BJ (cell line): ENCODE measurements around the gene ADCY3. TPM values are rescaled to one million over a fixed set of nuclear protein-coding genes. Genes with fewer than 3 reads are reported as not detected.

Experiments used
- CTCF ChIA-PET: fragments of 350-600 bp; formaldehyde crosslinking; extraction: SDS; loops from one replicate; lab custom pipeline; 2021; ENCODE audit warnings: antibody characterized with exemption, inconsistent platforms; lab: Yijun Ruan, JAX
- POLR2A ChIA-PET: fragments of 300-600 bp; sonication (Branson Sonifier 250); formaldehyde crosslinking; extraction: SDS; loops from one replicate; lab custom pipeline; 2021; ENCODE audit warnings: antibody characterized with exemption; lab: Charles Lee
- DNase-seq: peaks from one replicate; pipeline ENCODE4 v3.0.0-alpha.2; 2011; ENCODE audit warnings: low read depth
- H3K27me3 ChIP-seq: 2 replicates; pipeline ENCODE4 v1.6.0; 2011; ENCODE audit warnings: low read length; ENCODE audit not compliant: control insufficient read depth, insufficient read depth
- H3K36me3 ChIP-seq: 2 replicates; pipeline ENCODE4 v1.5.1; 2011; ENCODE audit warnings: low read length; ENCODE audit not compliant: control insufficient read depth, insufficient read depth
- H3K4me3 ChIP-seq: 2 replicates; pipeline ENCODE4 v1.5.1; 2011; ENCODE audit warnings: low read depth, mild to moderate bottlenecking, control low read depth, low read length
- CTCF ChIP-seq: IDR thresholded peaks from 2 replicates; pipeline ENCODE4 v1.5.1; 2011; ENCODE audit warnings: low read depth, mild to moderate bottlenecking, control low read depth, inconsistent platforms, low read length, moderate library complexity; ENCODE audit not compliant: insufficient read depth
- polyA plus RNA-seq: library from polyadenylated mRNA; depleted of rRNA; stranded (reverse); fragments of >200 nt; gene quantifications from 2 replicates; pipeline ENCODE4 v1.2.3, GENCODE V29; 2011

Gene ADCY3
- polyA plus RNA-seq, 1 experiment: 73.3 TPM

DNA sequence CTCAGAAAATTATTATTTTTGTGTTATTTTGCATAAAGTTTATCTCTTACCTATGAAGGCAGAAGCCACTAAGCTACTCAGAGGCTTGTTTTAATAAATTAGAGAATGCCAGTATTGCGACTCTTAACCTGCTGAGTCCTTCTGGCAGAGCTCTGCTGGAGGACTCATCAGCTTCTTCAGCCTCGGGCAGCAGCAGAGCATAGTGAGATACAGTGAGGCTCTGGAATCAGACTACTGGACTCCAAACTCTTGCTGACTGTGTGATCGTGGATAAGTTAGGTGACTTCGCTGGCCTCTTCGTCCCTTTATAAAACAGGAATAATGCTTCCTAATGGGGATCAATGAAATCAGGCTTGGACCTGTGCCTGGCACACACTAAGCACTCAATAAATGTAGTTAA, 128.6 kb downstream of the ADCY3 start:
- Histone ChIP-seq H3K4me3 (no peak overlapping the region), H3K36me3 (no peaks in the 10 kb centered on the region; the same call in 1 of the 2 replicates), H3K27me3 (no peaks in the 10 kb centered on the region)
- CTCF ChIA-PET: interaction anchor here (0.7 to 3.6 kb wide), 7 partner anchors 13 to 972 kb away, joined by 3 to 21 read pairs (median 4); no protein-coding TSS in a partner anchor
- POLR2A ChIA-PET: no interaction called here
- TF ChIP-seq CTCF: no peak
- DNase-seq: no peak

DNA sequence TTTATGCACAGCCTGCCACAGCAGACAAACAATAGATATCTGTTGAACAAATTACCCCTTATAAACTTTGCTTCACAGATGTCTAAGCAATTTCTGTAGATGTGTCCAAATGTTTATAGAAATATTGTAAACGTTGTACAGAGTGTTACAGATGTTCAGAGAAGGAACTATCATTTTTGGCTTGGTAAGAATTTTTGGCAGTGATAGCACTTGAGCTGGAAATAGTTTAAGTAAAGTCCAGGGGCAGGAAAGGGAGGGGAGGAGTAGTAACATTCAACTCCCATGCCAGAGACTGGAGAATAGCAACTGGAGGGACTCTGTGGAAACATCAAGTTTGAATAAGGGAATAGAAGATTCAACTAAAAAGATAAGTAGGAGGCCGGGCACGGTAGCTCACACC, 131.2 kb downstream of the ADCY3 start:
- ChIA-PET CTCF (no interaction called here), POLR2A (no interaction called here)
- no peaks in the 10 kb centered on the region; the same call in 1 of the 2 replicates for H3K36me3 ChIP-seq
- H3K27me3 ChIP-seq: no peaks in the 10 kb centered on the region
- DNase-seq: no peak
- TF ChIP-seq CTCF: no peak
- H3K4me3 ChIP-seq: no peak overlapping the region

DNA sequence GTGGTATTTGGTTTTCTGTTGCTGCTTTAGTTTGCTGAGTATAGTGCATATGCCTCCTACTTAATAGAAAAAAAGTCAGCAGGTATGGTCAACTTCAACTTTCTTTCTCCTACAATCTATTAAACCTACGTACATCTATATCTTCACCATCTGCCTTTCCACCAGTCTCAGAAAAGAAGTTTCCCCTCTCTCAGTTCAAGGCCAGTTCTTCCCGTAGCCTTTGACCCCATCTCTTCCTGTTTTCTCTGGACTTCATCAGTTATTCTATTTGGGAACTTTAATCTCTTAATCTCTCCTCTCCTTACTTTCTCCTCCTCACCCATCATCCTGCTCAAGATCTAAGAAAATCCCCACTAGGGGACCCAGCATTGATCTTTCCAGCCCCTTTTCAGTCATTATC, 132.5 kb downstream of the ADCY3 start:
- Histone ChIP-seq H3K4me3 (no peak overlapping the region), H3K36me3 (no peaks in the 10 kb centered on the region; the same call in 1 of the 2 replicates), H3K27me3 (no peaks in the 10 kb centered on the region)
- DNase-seq: no peak
- ChIA-PET POLR2A (no interaction called here), CTCF (no interaction called here)
- TF ChIP-seq CTCF: no peak

DNA sequence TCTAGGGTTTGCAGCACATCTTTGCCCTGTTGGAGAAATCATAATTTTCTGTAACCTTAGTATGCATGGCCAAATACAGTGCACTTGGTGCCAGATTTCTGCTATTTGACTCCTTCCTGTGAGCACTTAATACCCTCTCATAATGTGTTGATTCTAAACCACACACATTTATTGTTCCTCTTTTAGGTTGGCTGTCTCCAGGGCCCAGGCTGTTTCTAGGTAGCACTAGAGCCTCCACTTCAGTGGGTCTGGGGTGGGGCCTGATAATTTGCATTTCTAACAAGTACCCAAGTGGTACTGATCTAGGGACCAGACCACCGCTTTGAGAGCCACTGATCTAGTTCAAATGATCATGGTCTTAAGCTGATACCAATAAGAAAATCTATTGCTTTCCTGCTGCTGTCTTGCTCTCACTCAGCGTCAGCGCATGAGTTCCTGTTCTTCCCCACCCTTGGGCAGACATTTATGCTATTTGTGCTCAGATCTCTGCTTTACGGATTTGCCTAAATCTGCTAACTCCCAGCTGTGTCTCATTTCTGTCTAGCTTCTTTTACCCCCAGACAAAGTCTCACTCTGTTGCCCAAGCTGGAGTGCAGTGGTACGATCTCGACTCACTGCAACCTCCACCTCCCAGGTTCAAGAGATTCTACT, 134.2 kb downstream of the ADCY3 start:
- H3K4me3 ChIP-seq: no peak overlapping the region
- DNase-seq: no peak
- no peaks in the 10 kb centered on the region for H3K27me3 ChIP-seq
- TF ChIP-seq CTCF: no peak
- CTCF ChIA-PET: interaction anchor here (1.0 to 1.5 kb wide), 2 partner anchors 8 to 11 kb away, joined by 3 to 4 read pairs; no protein-coding TSS in a partner anchor
- H3K36me3 ChIP-seq: no peaks in the 10 kb centered on the region; the same call in 1 of the 2 replicates
- POLR2A ChIA-PET: no interaction called here

DNA sequence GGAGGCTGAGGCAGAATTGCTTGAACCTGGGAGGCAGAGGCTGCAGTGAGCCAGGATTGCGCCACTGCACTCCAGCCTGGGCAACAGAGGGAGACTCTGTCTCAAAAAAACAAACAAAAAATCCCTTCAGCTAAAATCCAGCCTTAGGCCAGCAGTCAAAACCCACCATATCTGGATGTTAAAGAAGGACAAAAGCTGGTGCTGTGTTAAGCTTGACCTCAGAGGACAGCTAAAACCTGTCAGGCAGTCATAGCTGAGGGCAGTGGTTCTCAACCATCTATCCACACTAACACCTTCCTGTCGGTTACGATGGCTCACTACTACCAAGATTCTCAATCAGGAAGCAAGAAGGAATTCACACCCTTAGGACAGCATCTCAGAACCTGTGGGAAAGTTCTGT, 136.4 kb downstream of the ADCY3 start:
- no peaks in the 10 kb centered on the region for H3K36me3 ChIP-seq
- POLR2A ChIA-PET: no interaction called here
- TF ChIP-seq CTCF: no peak
- CTCF ChIA-PET: interaction anchor here (1.1 to 1.2 kb wide), 2 partner anchors 10 to 373 kb away, joined by 3 read pairs; partner anchors contain the start of genes CENPO and PTRHD1
- no peaks in the 10 kb centered on the region for H3K27me3 ChIP-seq
- no peak for DNase-seq
- no peak overlapping the region for H3K4me3 ChIP-seq
